Endothelial cell of umbilical vein (primary cell): Measurements from ENCODE around the gene DYNC1H1. TPM values are rescaled to one million over a fixed set of nuclear protein-coding genes. Genes with fewer than 3 reads are reported as not detected.

ENCODE experiments used
- BruUV-seq: library from RNA; stranded (reverse); fragments of 400-500 nt; replicated peaks from 2 replicates; lab custom pipeline; 2021; lab: Mats Ljungman, UMichigan
- CTCF ChIA-PET: fragments of 300-600, 350-600 bp; sonication (Branson Sonifier 250); formaldehyde crosslinking; loops from one replicate; lab custom pipeline; 2021; ENCODE audit warnings: antibody characterized with exemption, inconsistent platforms; lab: Charles Lee
- POLR2A ChIA-PET: fragments of 300-600, 350-600 bp; sonication (Branson Sonifier 250); formaldehyde crosslinking; loops from one replicate; lab custom pipeline; 2021; ENCODE audit warnings: antibody characterized with exemption, inconsistent platforms; lab: Charles Lee
- DNase-seq: peaks from one replicate; pipeline ENCODE4 v3.0.0-alpha.2; 2011; ENCODE audit warnings: low read depth, low spot score
- FAIRE-seq: peaks from 2 replicates; lab custom pipeline; 2011; peaks lifted over from hg19 to GRCh38; lab: Jason Lieb, UNC
- H2AFZ ChIP-seq: 2 replicates; pipeline ENCODE4 v1.6.0; 2012; ENCODE audit warnings: low read depth, low read length, control low read depth, inconsistent platforms
- H3K27ac ChIP-seq: 2 replicates; pipeline ENCODE4 v1.5.1; 2011; ENCODE audit warnings: low read depth, mild to moderate bottlenecking, control low read depth, low read length, moderate library complexity; ENCODE audit not compliant: insufficient read depth
- H3K27me3 ChIP-seq, 2 experiments: 2 replicates each; pipeline versions ENCODE4 v1.6.0 to v1.6.1; 2011; ENCODE audit warnings: low read length in 2 of 2, mixed read lengths in 1 of 2; ENCODE audit not compliant: control insufficient read depth in 2 of 2, insufficient read depth in 2 of 2
- H3K36me3 ChIP-seq, 2 experiments: 2 replicates in 1 of 2; 3 replicates in 1 of 2; pipeline ENCODE4 v1.5.1; 2011; ENCODE audit warnings: low read length in 2 of 2, mild to moderate bottlenecking in 1 of 2, moderate library complexity in 1 of 2; ENCODE audit not compliant: control insufficient read depth in 2 of 2, insufficient read depth in 2 of 2; ENCODE audit errors: extremely low read depth in 1 of 2
- H3K4me1 ChIP-seq: 3 replicates; pipeline ENCODE4 v1.5.1; 2011; ENCODE audit warnings: mild to moderate bottlenecking, low read length; ENCODE audit not compliant: control insufficient read depth, insufficient read depth; ENCODE audit errors: extremely low read depth
- H3K4me2 ChIP-seq: 2 replicates; pipeline ENCODE4 v1.6.1; 2011; ENCODE audit warnings: low read length, control low read depth, mixed read lengths; ENCODE audit not compliant: insufficient read depth
- H3K4me3 ChIP-seq, 3 experiments: fragments of 200-600 bp in 1 of 3; sonication (generic), shearing (Covaris generic) in 1 of 3; replicated peaks in 1 of 3; 2 replicates each; pipeline ENCODE4 v1.5.1; 2011 to 2016; ENCODE audit warnings: control low read depth in 3 of 3, low read length in 3 of 3, mild to moderate bottlenecking in 2 of 3, inconsistent platforms in 1 of 3, low read depth in 1 of 3, moderate library complexity in 1 of 3; ENCODE audit not compliant: insufficient read depth in 1 of 3
- H3K79me2 ChIP-seq: 2 replicates; pipeline ENCODE4 v1.6.0; 2012; ENCODE audit warnings: low read length, inconsistent platforms; ENCODE audit not compliant: control insufficient read depth, insufficient read depth
- H3K9ac ChIP-seq: replicated peaks from 2 replicates; pipeline ENCODE3; 2011; ENCODE audit warnings: low read length, control low read depth; ENCODE audit not compliant: insufficient read depth; ENCODE audit errors: extremely low read depth
- H3K9me1 ChIP-seq: replicated peaks from 3 replicates; pipeline ENCODE4 v1.6.0; 2011; ENCODE audit warnings: mild to moderate bottlenecking, low read length; ENCODE audit not compliant: control insufficient read depth, insufficient read depth; ENCODE audit errors: extremely low read depth
- H3K9me3 ChIP-seq: replicated peaks from 2 replicates; pipeline ENCODE4 v1.5.1; 2012; ENCODE audit warnings: low read length, inconsistent platforms; ENCODE audit not compliant: control insufficient read depth, insufficient read depth
- H4K20me1 ChIP-seq: replicated peaks from 2 replicates; pipeline ENCODE3; 2011; ENCODE audit warnings: mild to moderate bottlenecking, low read length; ENCODE audit not compliant: control insufficient read depth, insufficient read depth; ENCODE audit errors: extremely low read depth
- GATA2 ChIP-seq: IDR thresholded peaks from 2 replicates; pipeline ENCODE4 v1.7.0; 2011; ENCODE audit warnings: low read depth, mild to moderate bottlenecking, moderate library complexity, mixed read lengths, low read length; ENCODE audit not compliant: insufficient read length, insufficient read depth
- JUN ChIP-seq: IDR thresholded peaks from 2 replicates; pipeline ENCODE4 v1.6.1; 2011; ENCODE audit warnings: borderline replicate concordance, low read depth; ENCODE audit not compliant: insufficient read length, insufficient read depth
- POLR2A ChIP-seq: IDR thresholded peaks from 2 replicates; pipeline ENCODE4 v1.6.1; 2012; ENCODE audit warnings: low read depth, mild to moderate bottlenecking, control low read depth, low read length
- POLR2AphosphoS5 ChIP-seq: IDR thresholded peaks from 2 replicates; pipeline ENCODE4 v1.6.1; 2012; ENCODE audit warnings: low read depth, mild to moderate bottlenecking, control low read depth, low read length, moderate library complexity; ENCODE audit not compliant: insufficient read depth
- dilution Hi-C: fragments of 300-500 bp; cut with MboI; formaldehyde crosslinking; loops from one replicate; pipeline ENCODE4 v1.15.0; 2019; ENCODE audit warnings: low sequenced_read_pairs; ENCODE audit not compliant: extremely low pct_ligation_motif_present
- intact Hi-C: fragments of 100-400 bp; cut with micrococcal nuclease; formaldehyde crosslinking; loops from one replicate; pipeline ENCODE4 v1.10.0; 2022
- polyA plus RNA-seq, 4 experiments: library from polyadenylated mRNA; depleted of rRNA in 3 of 4; stranded (reverse) in 3 of 4; unstranded in 1 of 4; fragments of >200 nt; gene quantifications; 2 replicates each; pipeline versions ENCODE4 v1.2.1 to v1.2.3, GENCODE V29; 2011 to 2012; ENCODE audit warnings: missing spikeins in 1 of 4
- total RNA-seq: library from RNA; stranded (reverse); gene quantifications from 2 replicates; pipeline ENCODE4 v1.2.3, GENCODE V29; 2021
- TF ChIP-seq, protein P1 (sequence below): IDR thresholded peaks from 2 replicates; pipeline ENCODE4 v1.6.1; 2011; ENCODE audit not compliant: insufficient read depth, insufficient read length

The DYNC1H1 gene
- total and polyA plus RNA-seq, 2 donors (not counting 3 experiments of a cell fraction or from before 2014, with no cell fraction given): 254 to 648 TPM

GRCh38 chr14:102088012-102088792, 123.8 kb downstream of the DYNC1H1 start:
- FAIRE-seq (peak; percentile 61), DNase-seq (peak; percentile 56)
- ChIA-PET CTCF (interaction anchor here (0.9 to 1.7 kb wide), 4 partner anchors 9 to 217 kb away, joined by 3 to 10 read pairs (median 8); partner anchors contain the start of gene MOK), POLR2A (interaction anchor here (0.6 to 0.7 kb wide), 2 partner anchors 16 to 140 kb away, joined by 4 to 8 read pairs; no protein-coding TSS in a partner anchor)
- Histone ChIP-seq H3K27me3 (no peaks in the 10 kb centered on the region), H3K36me3 (peaks cover 4 to 12% of the 10 kb centered on the region in 2 experiments), H2AFZ (peak overlapping the region; percentile 90), H3K27ac (peak overlapping the region; percentile 84), H3K9me3 (no peaks in the 10 kb centered on the region), H3K4me2 (peak overlapping the region; percentile 92), H4K20me1 (peaks cover 3% of the 10 kb centered on the region), H3K4me3 (peak overlapping the region in 1 of 3 experiments; percentile 6), H3K9ac (peak overlapping the region; percentile 20), H3K9me1 (no peaks in the 10 kb centered on the region), H3K79me2 (peaks cover 37% of the 10 kb centered on the region), H3K4me1 (peaks cover 37% of the 10 kb centered on the region)
- no TSS peak for BruUV-seq
- dilution Hi-C loops: no loop called here
- intact Hi-C loops: loop anchor here (1.0 to 5.0 kb wide), 2 partner anchors 25 to 126 kb away; partner anchors contain the start of gene DYNC1H1
- TF ChIP-seq GATA2 (no peak), POLR2AphosphoS5 (peak; percentile 48), JUN (no peak), POLR2A (no peak)
- TF ChIP-seq, protein P1, sequence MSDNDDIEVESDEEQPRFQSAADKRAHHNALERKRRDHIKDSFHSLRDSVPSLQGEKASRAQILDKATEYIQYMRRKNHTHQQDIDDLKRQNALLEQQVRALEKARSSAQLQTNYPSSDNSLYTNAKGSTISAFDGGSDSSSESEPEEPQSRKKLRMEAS: peak; percentile 72
